GM20431 (cell line): ENCODE data around the gene CARMIL1.

ENCODE experiments used
- in situ Hi-C: fragments of 300-500 bp; cut with MseI, MboI; formaldehyde crosslinking; loops from one replicate; pipeline ENCODE4 v1.15.0; 2020; ENCODE audit warnings: low sequenced_read_pairs; ENCODE audit not compliant: unreplicated experiment

CARMIL1 gene

GRCh38 chr6:25302677-25303128 lies 23.5 kb downstream of the CARMIL1 start:
- in situ Hi-C loops, result no loop called here

GRCh38 chr6:25303254-25303653 lies 24.1 kb downstream of the CARMIL1 start:
- in situ Hi-C loops, result no loop called here

- in situ Hi-C loops, result no loop called here
Observed at GRCh38 chr6:25306379-25306778, 27.2 kb downstream of the CARMIL1 start.

GRCh38 chr6:25307805-25308494 lies 28.8 kb downstream of the CARMIL1 start:
- in situ Hi-C loops, result no loop called here

- in situ Hi-C loops, result no loop called here
Observed at GRCh38 chr6:25309886-25310285, 30.7 kb downstream of the CARMIL1 start.

- in situ Hi-C loops, result no loop called here
Observed at GRCh38 chr6:25311331-25311840, 32.2 kb downstream of the CARMIL1 start.

- in situ Hi-C loops, result no loop called here
Observed at GRCh38 chr6:25312034-25312620, 33.0 kb downstream of the CARMIL1 start.

- in situ Hi-C loops, result no loop called here
Observed at GRCh38 chr6:25312703-25313102, 33.5 kb downstream of the CARMIL1 start.

- in situ Hi-C loops, result no loop called here
Observed at GRCh38 chr6:25314509-25315175, 35.5 kb downstream of the CARMIL1 start.

- in situ Hi-C loops, result no loop called here
Observed at GRCh38 chr6:25315194-25316177, 36.3 kb downstream of the CARMIL1 start.

- in situ Hi-C loops, result no loop called here
Observed at GRCh38 chr6:25316626-25317025, 37.5 kb downstream of the CARMIL1 start.

GRCh38 chr6:25318589-25318988 lies 39.4 kb downstream of the CARMIL1 start:
- in situ Hi-C loops, result no loop called here

- in situ Hi-C loops, result no loop called here
Observed at GRCh38 chr6:25320459-25320858, 41.3 kb downstream of the CARMIL1 start.

- in situ Hi-C loops, result no loop called here
Observed at GRCh38 chr6:25322692-25323091, 43.5 kb downstream of the CARMIL1 start.

- in situ Hi-C loops, result no loop called here
Observed at GRCh38 chr6:25324066-25324762, 45.0 kb downstream of the CARMIL1 start.

- in situ Hi-C loops, result no loop called here
Observed at GRCh38 chr6:25326126-25326525, 47.0 kb downstream of the CARMIL1 start.

- in situ Hi-C loops, result no loop called here
Observed at GRCh38 chr6:25326960-25327359, 47.8 kb downstream of the CARMIL1 start.

- in situ Hi-C loops, result no loop called here
Observed at GRCh38 chr6:25327432-25327831, 48.3 kb downstream of the CARMIL1 start.

- in situ Hi-C loops, result no loop called here
Observed at GRCh38 chr6:25329161-25329817, 50.1 kb downstream of the CARMIL1 start.
